ENCODE data around the gene ROS1. TPM values are rescaled to one million over a fixed set of nuclear protein-coding genes. Genes with fewer than 3 reads are reported as not detected.
A peak's percentile ranks its signal among the peaks of the same experiment; 100 is the strongest.
"Not testable (repeated sequence)": the region's sequence is repeated elsewhere in the genome, so short reads cannot be mapped to it uniquely, and the experiment has no call there.

Gene ROS1
- total RNA-seq (not detected), polyA plus RNA-seq (not detected)

GRCh38 chr6:117425431-117426153, at the start of gene ROS1:
ROS1 (minus strand) TSS chr6:117425942; CDS start chr6:117425656, 286 bp downstream.
- Mint-ChIP-seq H3K9me3 (peaks cover 0 to 1% (median 0%) of the 10 kb centered on the region in 8 donors), H3K4me1 (peaks cover 0 to 3% (median 0%) of the 10 kb centered on the region in 4 donors), H3K36me3 (no peaks in the 10 kb centered on the region), H3K27me3 (peaks cover 15 to 17% of the 10 kb centered on the region in 2 donors), H3K4me3 (no peak within 1 kb of the TSS), H3K27ac (no peak within 1 kb of the TSS)
- ChIA-PET POLR2A (ENCODE audit: partially characterized antibody) (interaction anchor here (0.6 kb wide), 1 partner anchor 1362 kb away, joined by 3 read pairs; no protein-coding TSS in a partner anchor), CTCF (ENCODE audit: partially characterized antibody) (interaction anchor here (0.9 to 1.6 kb wide), 3 partner anchors 10 to 25 kb away, joined by 3 to 4 read pairs (median 3); no protein-coding TSS in a partner anchor)
- H3K36me3 ChIP-seq (ENCODE audit: insufficient read depth, low read length): no peaks in the 10 kb centered on the region
- DNase-seq: no peak
- no peaks in the 10 kb centered on the region for H3K4me1 ChIP-seq (ENCODE audit: insufficient read depth, low read length)
- no peaks in the 10 kb centered on the region for H3K27me3 ChIP-seq (ENCODE audit: insufficient read depth, low read length)
- H3K4me3 ChIP-seq (ENCODE audit: low read length in 2 of 2): no peak within 1 kb of the TSS
- H3K9me3 ChIP-seq (ENCODE audit: control insufficient read depth in 1 of 2, low read length in 2 of 2): no peaks in the 10 kb centered on the region
- intact Hi-C loops (cut with micrococcal nuclease): no loop called here
- H3K27ac ChIP-seq (ENCODE audit: low read depth, low read length): no peak within 1 kb of the TSS

GRCh38 chr6:117473401-117473800, 47.7 kb upstream of the ROS1 start:
- Histone ChIP-seq H3K36me3 (ENCODE audit: insufficient read depth, low read length) (no peaks in the 10 kb centered on the region), H3K27ac (ENCODE audit: low read depth, low read length) (no peak overlapping the region), H3K4me3 (ENCODE audit: low read length in 2 of 2) (no peak overlapping the region), H3K4me1 (ENCODE audit: insufficient read depth, low read length) (no peaks in the 10 kb centered on the region), H3K27me3 (ENCODE audit: insufficient read depth, low read length) (no peaks in the 10 kb centered on the region), H3K9me3 (ENCODE audit: control insufficient read depth in 1 of 2, low read length in 2 of 2) (no peaks in the 10 kb centered on the region)
- ChIA-PET CTCF (ENCODE audit: partially characterized antibody) (interaction anchor here (0.7 to 1.0 kb wide), 2 partner anchors 8 to 131 kb away, joined by 3 read pairs; no protein-coding TSS in a partner anchor), POLR2A (ENCODE audit: partially characterized antibody) (no interaction called here)
- no peaks in the 10 kb centered on the region for H3K9me3 Mint-ChIP-seq
- peaks cover 17 to 21% of the 10 kb centered on the region in 2 donors for H3K27me3 Mint-ChIP-seq
- no peak overlapping the region for H3K4me3 Mint-ChIP-seq
- DNase-seq: no peak
- H3K36me3 Mint-ChIP-seq: no peaks in the 10 kb centered on the region
- no peak overlapping the region for H3K27ac Mint-ChIP-seq
- intact Hi-C loops (cut with micrococcal nuclease): no loop called here
- H3K4me1 Mint-ChIP-seq: peaks cover 0 to 10% (median under 1%) of the 10 kb centered on the region in 4 donors

- Histone ChIP-seq H3K27me3 (ENCODE audit: insufficient read depth, low read length) (no peaks in the 10 kb centered on the region), H3K27ac (ENCODE audit: low read depth, low read length) (no peak overlapping the region), H3K9me3 (ENCODE audit: control insufficient read depth in 1 of 2, low read length in 2 of 2) (no peaks in the 10 kb centered on the region), H3K36me3 (ENCODE audit: insufficient read depth, low read length) (no peaks in the 10 kb centered on the region), H3K4me3 (ENCODE audit: low read length in 2 of 2) (no peak overlapping the region), H3K4me1 (ENCODE audit: insufficient read depth, low read length) (no peaks in the 10 kb centered on the region)
- H3K27ac Mint-ChIP-seq: no peak overlapping the region
- POLR2A ChIA-PET (ENCODE audit: partially characterized antibody): no interaction called here
- no peaks in the 10 kb centered on the region for H3K36me3 Mint-ChIP-seq
- peaks cover 13 to 21% of the 10 kb centered on the region in 2 donors for H3K27me3 Mint-ChIP-seq
- CTCF ChIA-PET (ENCODE audit: partially characterized antibody): no interaction called here
- intact Hi-C loops (cut with micrococcal nuclease): no loop called here
- no peak overlapping the region for H3K4me3 Mint-ChIP-seq
- H3K4me1 Mint-ChIP-seq: peaks cover 0 to 10% (median under 1%) of the 10 kb centered on the region in 4 donors
- DNase-seq: no peak
- H3K9me3 Mint-ChIP-seq: no peaks in the 10 kb centered on the region
Observed at GRCh38 chr6:117472667-117473066, 46.9 kb upstream of the ROS1 start.

- ChIA-PET CTCF (ENCODE audit: partially characterized antibody) (no interaction called here), POLR2A (ENCODE audit: partially characterized antibody) (no interaction called here)
- peaks cover 13 to 20% of the 10 kb centered on the region in 2 donors for H3K27me3 Mint-ChIP-seq
- Histone ChIP-seq H3K4me3 (ENCODE audit: low read length in 2 of 2) (no peak overlapping the region), H3K27me3 (ENCODE audit: insufficient read depth, low read length) (no peaks in the 10 kb centered on the region), H3K27ac (ENCODE audit: low read depth, low read length) (no peak overlapping the region), H3K36me3 (ENCODE audit: insufficient read depth, low read length) (no peaks in the 10 kb centered on the region), H3K4me1 (ENCODE audit: insufficient read depth, low read length) (no peaks in the 10 kb centered on the region), H3K9me3 (ENCODE audit: control insufficient read depth in 1 of 2, low read length in 2 of 2) (no peaks in the 10 kb centered on the region)
- H3K36me3 Mint-ChIP-seq: no peaks in the 10 kb centered on the region
- peaks cover 0 to 10% (median 2%) of the 10 kb centered on the region in 4 donors for H3K4me1 Mint-ChIP-seq
- H3K9me3 Mint-ChIP-seq: no peaks in the 10 kb centered on the region
- intact Hi-C loops (cut with micrococcal nuclease): no loop called here
- H3K4me3 Mint-ChIP-seq: no peak overlapping the region
- no peak for DNase-seq
- no peak overlapping the region for H3K27ac Mint-ChIP-seq
Observed at GRCh38 chr6:117469791-117470190, 44.0 kb upstream of the ROS1 start.

GRCh38 chr6:117469356-117469755, 43.6 kb upstream of the ROS1 start:
- Mint-ChIP-seq H3K27ac (peak overlapping the region in 1 of 7 donors; percentile 11), H3K27me3 (peaks cover 13 to 20% of the 10 kb centered on the region in 2 donors)
- H3K36me3 ChIP-seq (ENCODE audit: insufficient read depth, low read length): no peaks in the 10 kb centered on the region

GRCh38 chr6:117468527-117468926, 42.8 kb upstream of the ROS1 start:
- Mint-ChIP-seq H3K4me3 (peak overlapping the region in 1 of 8 donors; percentile 38), H3K4me1 (peaks cover 0 to 17% (median 3%) of the 10 kb centered on the region in 4 donors), H3K27me3 (peaks cover 8 to 15% of the 10 kb centered on the region in 2 donors)
- H3K9me3 ChIP-seq (ENCODE audit: control insufficient read depth in 1 of 2, low read length in 2 of 2); H3K27ac ChIP-seq (ENCODE audit: low read depth, low read length); H3K9me3 Mint-ChIP-seq; H3K4me3 ChIP-seq (ENCODE audit: low read length in 2 of 2); H3K36me3 Mint-ChIP-seq; H3K36me3 ChIP-seq (ENCODE audit: insufficient read depth, low read length); intact Hi-C loops (cut with micrococcal nuclease); H3K27me3 ChIP-seq (ENCODE audit: insufficient read depth, low read length); DNase-seq; POLR2A ChIA-PET (ENCODE audit: partially characterized antibody); H3K27ac Mint-ChIP-seq; H3K4me1 ChIP-seq (ENCODE audit: insufficient read depth, low read length): not testable (repeated sequence)
- CTCF ChIA-PET (ENCODE audit: partially characterized antibody): interaction anchor here (0.9 kb wide), 1 partner anchor 16 kb away, joined by 3 read pairs; no protein-coding TSS in a partner anchor

More at GRCh38 chr6:117469356-117469755, 43.6 kb upstream of the ROS1 start:
- H3K27ac ChIP-seq (ENCODE audit: low read depth, low read length): no peak overlapping the region
- no peak for DNase-seq
- POLR2A ChIA-PET (ENCODE audit: partially characterized antibody): no interaction called here
- Mint-ChIP-seq H3K9me3 (no peaks in the 10 kb centered on the region), H3K36me3 (no peaks in the 10 kb centered on the region), H3K4me3 (no peak overlapping the region), H3K4me1 (peaks cover 0 to 10% (median 2%) of the 10 kb centered on the region in 4 donors)
- no peaks in the 10 kb centered on the region for H3K4me1 ChIP-seq (ENCODE audit: insufficient read depth, low read length)
- H3K9me3 ChIP-seq (ENCODE audit: control insufficient read depth in 1 of 2, low read length in 2 of 2): no peaks in the 10 kb centered on the region
- CTCF ChIA-PET (ENCODE audit: partially characterized antibody): no interaction called here
- no peaks in the 10 kb centered on the region for H3K27me3 ChIP-seq (ENCODE audit: insufficient read depth, low read length)
- intact Hi-C loops (cut with micrococcal nuclease): no loop called here
- no peak overlapping the region for H3K4me3 ChIP-seq (ENCODE audit: low read length in 2 of 2)

- H3K36me3 ChIP-seq (ENCODE audit: insufficient read depth, low read length): no peaks in the 10 kb centered on the region
- no peak overlapping the region for H3K4me3 ChIP-seq (ENCODE audit: low read length in 2 of 2)
- H3K27ac Mint-ChIP-seq: no peak overlapping the region
- peaks cover 8 to 14% of the 10 kb centered on the region in 2 donors for H3K27me3 Mint-ChIP-seq
- H3K4me1 Mint-ChIP-seq: peaks cover 0 to 17% (median 3%) of the 10 kb centered on the region in 4 donors
- ChIA-PET POLR2A (ENCODE audit: partially characterized antibody) (no interaction called here), CTCF (ENCODE audit: partially characterized antibody) (interaction anchor here (0.9 to 1.4 kb wide), 2 partner anchors 8 to 15 kb away, joined by 3 read pairs; no protein-coding TSS in a partner anchor)
- H3K9me3 ChIP-seq (ENCODE audit: control insufficient read depth in 1 of 2, low read length in 2 of 2): no peaks in the 10 kb centered on the region
- H3K27ac ChIP-seq (ENCODE audit: low read depth, low read length): no peak overlapping the region
- no peaks in the 10 kb centered on the region for H3K27me3 ChIP-seq (ENCODE audit: insufficient read depth, low read length)
- no peak overlapping the region for H3K4me3 Mint-ChIP-seq
- intact Hi-C loops (cut with micrococcal nuclease): no loop called here
- no peaks in the 10 kb centered on the region for H3K36me3 Mint-ChIP-seq
- H3K9me3 Mint-ChIP-seq: no peaks in the 10 kb centered on the region
- DNase-seq: no peak
- no peaks in the 10 kb centered on the region for H3K4me1 ChIP-seq (ENCODE audit: insufficient read depth, low read length)
Observed at GRCh38 chr6:117467876-117468275, 42.1 kb upstream of the ROS1 start.
